GM13976 (cell line): ENCODE results near the gene DOC2A.
"Not testable (repeated sequence)": the region's sequence is repeated elsewhere in the genome, so short reads cannot be mapped to it uniquely, and the experiment has no call there.

Experiments used
- DNase-seq: peaks from one replicate; pipeline ENCODE4 v3.0.0; 2012; ENCODE audit warnings: low spot score
- CTCF ChIP-seq: IDR thresholded peaks from 2 replicates; pipeline ENCODE4 v1.5.1; 2012; ENCODE audit warnings: borderline replicate concordance, mild to moderate bottlenecking; ENCODE audit not compliant: insufficient read depth; ENCODE audit errors: extremely low read depth, missing control alignments, control extremely low read depth
- in situ Hi-C: fragments of 300-500 bp; cut with MboI; formaldehyde crosslinking; loops from one replicate; pipeline ENCODE4 v1.12.0; 2022; ENCODE audit warnings: low sequenced_read_pairs, mixed read lengths, inconsistent platforms; ENCODE audit not compliant: unreplicated experiment

DOC2A gene

GRCh38 chr16:30051518-30051917 lies 40.7 kb upstream of the DOC2A start:
- DNase-seq = no peak
- TF ChIP-seq CTCF = no peak
- in situ Hi-C loops = no loop called here

DNA sequence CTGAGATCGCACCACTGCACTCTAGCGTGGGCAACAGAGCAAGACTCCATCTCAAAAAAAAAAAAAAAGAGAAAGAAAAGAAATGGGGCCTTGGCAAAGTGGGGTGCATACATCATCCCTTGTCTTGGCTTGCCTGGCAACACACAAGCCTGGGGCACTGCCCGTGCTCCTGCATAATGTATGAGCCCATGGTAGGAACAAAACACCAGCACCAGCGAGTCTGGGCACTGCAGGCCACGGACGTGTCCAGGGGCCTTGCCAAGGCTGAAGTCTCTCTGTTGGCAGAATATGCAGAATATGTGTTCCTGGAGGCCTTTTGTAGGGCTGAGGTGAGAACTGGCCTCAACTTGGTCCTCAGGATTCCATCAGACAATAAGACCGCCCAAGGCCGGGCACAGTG lies 39.0 kb upstream of the DOC2A start:
- no peak for DNase-seq
- TF ChIP-seq CTCF = no peak
- in situ Hi-C loops = no loop called here

DNA sequence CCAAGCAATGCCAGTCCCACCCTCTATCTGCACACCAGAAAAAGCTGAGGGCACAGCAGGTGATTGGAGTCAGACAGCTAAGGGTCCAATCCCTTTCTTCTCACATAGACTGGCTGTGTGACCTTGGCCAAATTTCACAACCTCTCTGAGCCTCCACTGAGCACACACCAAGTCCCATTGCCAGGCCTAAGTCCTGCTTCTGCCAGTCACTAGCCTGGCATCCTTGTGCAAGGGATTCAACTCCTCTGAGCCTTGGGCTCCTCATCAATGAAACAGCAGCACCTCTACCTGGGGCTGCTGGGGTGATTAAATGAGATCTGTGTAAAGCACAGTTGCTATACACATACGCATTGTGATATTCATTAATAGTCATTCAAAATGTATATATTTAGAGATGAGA lies 35.8 kb upstream of the DOC2A start:
- no peak for DNase-seq
- in situ Hi-C loops = no loop called here
- no peak for TF ChIP-seq CTCF

- no peak for TF ChIP-seq CTCF
- no peak for DNase-seq
- in situ Hi-C loops = no loop called here
Observed at GRCh38 chr16:30046178-30046577, 35.4 kb upstream of the DOC2A start.

DNA sequence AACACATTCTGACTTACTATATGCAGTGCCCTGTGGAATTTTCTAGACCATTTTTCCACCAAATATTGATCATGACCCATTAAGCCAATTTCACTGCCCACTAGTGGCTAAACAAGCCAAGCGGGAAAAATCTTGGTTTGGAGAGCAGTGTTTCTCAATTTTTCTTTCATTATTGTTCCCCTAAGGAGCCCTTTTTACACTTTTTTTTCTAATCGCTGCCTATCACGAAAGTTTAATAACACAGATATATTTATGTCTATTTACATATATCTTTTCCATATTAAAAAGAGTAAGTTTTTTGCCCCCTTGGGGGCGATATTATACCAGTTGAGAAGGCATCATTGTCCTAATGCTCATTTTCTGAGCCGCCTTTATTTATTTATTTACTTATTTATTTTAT lies 31.0 kb upstream of the DOC2A start:
- no peak for TF ChIP-seq CTCF
- DNase-seq = no peak
- in situ Hi-C loops = no loop called here

DNA sequence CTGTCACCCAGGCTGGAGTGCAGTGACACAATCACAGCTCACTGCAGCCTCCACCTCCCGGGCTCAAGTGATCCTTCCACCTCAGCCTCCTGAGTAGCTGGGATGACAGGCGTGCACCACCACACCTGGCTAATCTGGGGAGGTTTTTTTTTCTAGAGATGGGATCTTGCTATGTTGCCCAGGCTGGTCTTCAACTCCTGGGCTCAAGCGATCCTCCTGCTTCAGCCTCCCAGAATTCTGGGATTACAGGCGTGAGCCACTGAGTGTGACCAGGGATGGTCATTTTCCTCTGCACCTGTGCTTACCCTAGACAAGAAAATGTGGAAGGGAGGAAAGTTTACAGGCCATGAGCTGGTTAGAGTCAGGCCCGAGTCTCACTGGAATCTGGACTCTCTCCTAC lies 29.9 kb upstream of the DOC2A start:
- DNase-seq, in situ Hi-C loops: not testable (repeated sequence)

DNA sequence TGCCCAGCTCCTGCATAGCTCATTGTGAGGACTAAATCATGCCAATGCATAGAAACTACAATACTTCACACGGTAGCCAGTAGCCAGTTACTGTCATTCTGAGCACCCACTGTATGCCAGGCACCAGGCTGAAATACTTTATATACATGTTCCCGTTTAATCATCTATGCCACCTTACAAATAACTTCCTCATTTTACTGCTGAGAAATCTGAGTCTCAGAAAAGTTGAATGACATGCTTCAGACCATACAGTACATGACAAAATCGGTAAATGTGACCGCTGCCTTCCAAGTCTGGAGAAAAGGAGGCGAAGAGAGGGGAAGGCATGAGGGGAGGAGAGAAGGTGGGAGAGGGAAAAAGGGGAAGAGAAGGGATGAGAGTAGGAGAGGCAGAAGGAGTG lies 29.4 kb upstream of the DOC2A start:
- no peak for DNase-seq
- no peak for TF ChIP-seq CTCF
- in situ Hi-C loops = no loop called here
